Measurements from ENCODE around the gene USPL1.

DNA sequence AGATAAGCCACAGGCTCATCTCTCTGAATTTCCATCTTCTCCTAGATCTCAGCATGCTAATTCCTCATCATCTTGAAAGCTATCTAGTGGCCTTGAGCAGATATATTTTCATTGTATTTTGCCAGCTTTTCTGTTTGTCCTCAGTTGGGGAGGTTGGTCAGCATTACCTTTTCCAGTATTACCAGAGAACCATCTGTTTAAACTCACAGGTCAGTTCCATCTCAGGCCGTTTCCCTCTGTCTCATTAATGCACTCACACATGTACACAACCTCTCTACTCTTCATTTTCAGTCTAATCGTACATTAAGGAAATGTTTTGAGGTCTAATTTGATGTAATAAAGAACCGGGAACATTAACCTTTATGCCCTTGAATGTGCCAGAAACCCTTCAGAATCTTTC is 29.7 kb downstream of the USPL1 start:
- TF ChIP-seq SMC3 (IDR thresholded peaks at IDR 0.05) = no peak
- TF ChIP-seq ZFP36 (IDR thresholded peaks at IDR 0.05; ENCODE audit: borderline replicate concordance, partially characterized antibody) = no peak
- TF ChIP-seq, protein P1, sequence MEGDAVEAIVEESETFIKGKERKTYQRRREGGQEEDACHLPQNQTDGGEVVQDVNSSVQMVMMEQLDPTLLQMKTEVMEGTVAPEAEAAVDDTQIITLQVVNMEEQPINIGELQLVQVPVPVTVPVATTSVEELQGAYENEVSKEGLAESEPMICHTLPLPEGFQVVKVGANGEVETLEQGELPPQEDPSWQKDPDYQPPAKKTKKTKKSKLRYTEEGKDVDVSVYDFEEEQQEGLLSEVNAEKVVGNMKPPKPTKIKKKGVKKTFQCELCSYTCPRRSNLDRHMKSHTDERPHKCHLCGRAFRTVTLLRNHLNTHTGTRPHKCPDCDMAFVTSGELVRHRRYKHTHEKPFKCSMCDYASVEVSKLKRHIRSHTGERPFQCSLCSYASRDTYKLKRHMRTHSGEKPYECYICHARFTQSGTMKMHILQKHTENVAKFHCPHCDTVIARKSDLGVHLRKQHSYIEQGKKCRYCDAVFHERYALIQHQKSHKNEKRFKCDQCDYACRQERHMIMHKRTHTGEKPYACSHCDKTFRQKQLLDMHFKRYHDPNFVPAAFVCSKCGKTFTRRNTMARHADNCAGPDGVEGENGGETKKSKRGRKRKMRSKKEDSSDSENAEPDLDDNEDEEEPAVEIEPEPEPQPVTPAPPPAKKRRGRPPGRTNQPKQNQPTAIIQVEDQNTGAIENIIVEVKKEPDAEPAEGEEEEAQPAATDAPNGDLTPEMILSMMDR (IDR thresholded peaks at IDR 0.05) = no peak
- no peak for TF ChIP-seq SREBF2 (IDR thresholded peaks at IDR 0.05)

All from A549 (cell line).